ENCODE measurements around the gene MRPS9. TPM values are rescaled to one million over a fixed set of nuclear protein-coding genes. Genes with fewer than 3 reads are reported as not detected.

MRPS9 gene
- 10 to 100 TPM; 24.5 to 30.8 TPM for total RNA-seq

GRCh38 chr2:105037572-105038382 lies at the start of gene MRPS9:
Gene MRPS9, plus strand, starts transcription at chr2:105038069. Its CDS starts 24 bp downstream, at chr2:105038093.
- CTCF ChIA-PET = no interaction called here
- peak; percentile 99 for ATAC-seq
- Mint-ChIP-seq H3K36me3 (peaks cover 2% of the 10 kb centered on the region), H3K9me3 (ENCODE audit: low read depth) (no peaks in the 10 kb centered on the region), H3K4me3 (peak within 1 kb of the TSS; percentile 91), H3K27ac (peak within 1 kb of the TSS; percentile 88), H3K27me3 (no peaks in the 10 kb centered on the region), H3K4me1 (peaks cover 22% of the 10 kb centered on the region)
- DNase-seq = peak; percentile 98

- peaks cover 7% of the 10 kb centered on the region for H3K27me3 Mint-ChIP-seq
Observed at GRCh38 chr2:105005181-105005951, 32.5 kb upstream of the MRPS9 start.

GRCh38 chr2:105007367-105007766 lies 30.5 kb upstream of the MRPS9 start:
- Mint-ChIP-seq H3K4me3 (no peak overlapping the region), H3K4me1 (no peaks in the 10 kb centered on the region), H3K27me3 (peaks cover 5% of the 10 kb centered on the region), H3K36me3 (no peaks in the 10 kb centered on the region), H3K27ac (no peak overlapping the region), H3K9me3 (ENCODE audit: low read depth) (peaks cover 7% of the 10 kb centered on the region)
- CTCF ChIA-PET = no interaction called here
- no peak for ATAC-seq
- no peak for DNase-seq

More at GRCh38 chr2:105005181-105005951, 32.5 kb upstream of the MRPS9 start:
- CTCF ChIA-PET = no interaction called here
- H3K4me1 Mint-ChIP-seq = no peaks in the 10 kb centered on the region
- H3K27ac Mint-ChIP-seq = no peak overlapping the region
- H3K9me3 Mint-ChIP-seq (ENCODE audit: low read depth) = peaks cover 7% of the 10 kb centered on the region
- no peaks in the 10 kb centered on the region for H3K36me3 Mint-ChIP-seq
- no peak overlapping the region for H3K4me3 Mint-ChIP-seq
- DNase-seq (no peak), ATAC-seq (no peak)

GRCh38 chr2:105032476-105032875 lies 5.4 kb upstream of the MRPS9 start:
- Mint-ChIP-seq H3K36me3 (no peaks in the 10 kb centered on the region), H3K9me3 (ENCODE audit: low read depth) (no peaks in the 10 kb centered on the region), H3K27me3 (no peaks in the 10 kb centered on the region), H3K4me3 (no peak overlapping the region), H3K27ac (no peak overlapping the region), H3K4me1 (peaks cover 5% of the 10 kb centered on the region)
- ATAC-seq (no peak), DNase-seq (no peak)
- CTCF ChIA-PET = no interaction called here

GRCh38 chr2:105034170-105034569 lies 3.7 kb upstream of the MRPS9 start:
- no peak overlapping the region for H3K4me3 Mint-ChIP-seq

GRCh38 chr2:105038383-105039061 lies 653 bp downstream of the MRPS9 start:
- no peak for ATAC-seq
- H3K4me1 Mint-ChIP-seq = peaks cover 22% of the 10 kb centered on the region
- H3K9me3 Mint-ChIP-seq (ENCODE audit: low read depth) = no peaks in the 10 kb centered on the region
- H3K36me3 Mint-ChIP-seq = peaks cover 4% of the 10 kb centered on the region
- CTCF ChIA-PET = no interaction called here
- H3K27me3 Mint-ChIP-seq = no peaks in the 10 kb centered on the region
- H3K4me3 Mint-ChIP-seq = peak overlapping the region; percentile 91
- peak overlapping the region; percentile 88 for H3K27ac Mint-ChIP-seq
- DNase-seq = no peak

More at GRCh38 chr2:105034170-105034569, 3.7 kb upstream of the MRPS9 start:
- no peaks in the 10 kb centered on the region for H3K9me3 Mint-ChIP-seq (ENCODE audit: low read depth)
- DNase-seq (no peak), ATAC-seq (no peak)
- peaks cover 2% of the 10 kb centered on the region for H3K36me3 Mint-ChIP-seq
- CTCF ChIA-PET = no interaction called here
- H3K27ac Mint-ChIP-seq = no peak overlapping the region
- H3K4me1 Mint-ChIP-seq = peaks cover 11% of the 10 kb centered on the region
- H3K27me3 Mint-ChIP-seq = no peaks in the 10 kb centered on the region

GRCh38 chr2:105039559-105039958 lies 1.7 kb downstream of the MRPS9 start:
- no peak overlapping the region for H3K27ac Mint-ChIP-seq
- H3K9me3 Mint-ChIP-seq (ENCODE audit: low read depth) = no peaks in the 10 kb centered on the region
- peak overlapping the region; percentile 14 for H3K4me3 Mint-ChIP-seq
- DNase-seq (no peak), ATAC-seq (no peak)
- no peaks in the 10 kb centered on the region for H3K27me3 Mint-ChIP-seq
- peaks cover 4% of the 10 kb centered on the region for H3K36me3 Mint-ChIP-seq
- H3K4me1 Mint-ChIP-seq = peaks cover 22% of the 10 kb centered on the region
- CTCF ChIA-PET = interaction anchor here (1.6 kb wide), 1 partner anchor 190 kb away, joined by 4 read pairs; no protein-coding TSS in a partner anchor

GRCh38 chr2:105042189-105042588 lies 4.3 kb downstream of the MRPS9 start:
- Mint-ChIP-seq H3K4me3 (no peak overlapping the region), H3K36me3 (peaks cover 9% of the 10 kb centered on the region), H3K4me1 (peaks cover 26% of the 10 kb centered on the region), H3K27ac (no peak overlapping the region), H3K9me3 (ENCODE audit: low read depth) (no peaks in the 10 kb centered on the region), H3K27me3 (no peaks in the 10 kb centered on the region)
- ATAC-seq = no peak
- no peak for DNase-seq
- CTCF ChIA-PET = no interaction called here

- peaks cover 48% of the 10 kb centered on the region for H3K36me3 Mint-ChIP-seq
- H3K27ac Mint-ChIP-seq = no peak overlapping the region
- peaks cover 7% of the 10 kb centered on the region for H3K4me1 Mint-ChIP-seq
- no peak overlapping the region for H3K4me3 Mint-ChIP-seq
- DNase-seq = no peak
- no peaks in the 10 kb centered on the region for H3K27me3 Mint-ChIP-seq
- peaks cover 8% of the 10 kb centered on the region for H3K9me3 Mint-ChIP-seq (ENCODE audit: low read depth)
- no peak for ATAC-seq
- CTCF ChIA-PET = no interaction called here
Observed at GRCh38 chr2:105052773-105053172, 14.9 kb downstream of the MRPS9 start.

- ATAC-seq = no peak
- Mint-ChIP-seq H3K4me1 (peaks cover 7% of the 10 kb centered on the region), H3K27ac (no peak overlapping the region), H3K4me3 (no peak overlapping the region), H3K36me3 (peaks cover 38% of the 10 kb centered on the region), H3K27me3 (no peaks in the 10 kb centered on the region), H3K9me3 (ENCODE audit: low read depth) (peaks cover 8% of the 10 kb centered on the region)
- CTCF ChIA-PET = no interaction called here
- DNase-seq = no peak
Observed at GRCh38 chr2:105055613-105056012, 17.7 kb downstream of the MRPS9 start.

GRCh38 chr2:105056245-105056644 lies 18.4 kb downstream of the MRPS9 start:
- ATAC-seq (no peak), DNase-seq (no peak)
- no peak overlapping the region for H3K27ac Mint-ChIP-seq
- CTCF ChIA-PET = interaction anchor here (0.7 kb wide), 1 partner anchor 202 kb away, joined by 3 read pairs; no protein-coding TSS in a partner anchor
- H3K4me1 Mint-ChIP-seq = peaks cover 7% of the 10 kb centered on the region
- H3K4me3 Mint-ChIP-seq = no peak overlapping the region
- peaks cover 6% of the 10 kb centered on the region for H3K9me3 Mint-ChIP-seq (ENCODE audit: low read depth)
- peaks cover 32% of the 10 kb centered on the region for H3K36me3 Mint-ChIP-seq
- H3K27me3 Mint-ChIP-seq = no peaks in the 10 kb centered on the region

- DNase-seq (no peak), ATAC-seq (no peak)
- H3K4me3 Mint-ChIP-seq = no peak overlapping the region
- H3K36me3 Mint-ChIP-seq = peaks cover 29% of the 10 kb centered on the region
- H3K4me1 Mint-ChIP-seq = peaks cover 7% of the 10 kb centered on the region
- CTCF ChIA-PET = no interaction called here
- H3K27ac Mint-ChIP-seq = no peak overlapping the region
- H3K9me3 Mint-ChIP-seq (ENCODE audit: low read depth) = peaks cover 5% of the 10 kb centered on the region
- no peaks in the 10 kb centered on the region for H3K27me3 Mint-ChIP-seq
Observed at GRCh38 chr2:105057005-105057404, 19.1 kb downstream of the MRPS9 start.

- CTCF ChIA-PET = no interaction called here
- DNase-seq (no peak), ATAC-seq (no peak)
- Mint-ChIP-seq H3K4me3 (no peak overlapping the region), H3K4me1 (peaks cover 4% of the 10 kb centered on the region), H3K27ac (no peak overlapping the region), H3K27me3 (no peaks in the 10 kb centered on the region), H3K36me3 (peaks cover 12% of the 10 kb centered on the region), H3K9me3 (ENCODE audit: low read depth) (no peaks in the 10 kb centered on the region)
Observed at GRCh38 chr2:105061560-105061959, 23.7 kb downstream of the MRPS9 start.

Measured in activated CD8-positive, alpha-beta memory T cell treated with anti-CD3 and anti-CD28 coated beads, Interleukin-2, amount 10 ng/mL, durations not matched to agents 7 days and 5 days (primary cell).